Fibroblast of lung (primary cell): ENCODE measurements around the gene TTC33.

ENCODE experiments used
- CTCF ChIP-seq, 2 donors: IDR thresholded peaks in 1 of 2; conservative IDR thresholded peaks in 1 of 2; 1 replicate in 1 of 2; 2 replicates in 1 of 2; pipeline ENCODE4 v1.5.1; 2011 to 2012; ENCODE audit warnings: low read length in 2 of 2, control low read depth in 1 of 2, inconsistent platforms in 1 of 2, low read depth in 1 of 2, mild to moderate bottlenecking in 1 of 2
- EZH2 ChIP-seq: IDR thresholded peaks from 2 replicates; pipeline ENCODE4 v1.5.1; 2012; ENCODE audit warnings: low read length, control low read depth, mild to moderate bottlenecking; ENCODE audit errors: missing control alignments

GRCh38 chr5:40485021-40485998 lies 270.5 kb downstream of the TTC33 start:
- TF ChIP-seq CTCF (conservative IDR thresholded peaks at IDR 0.05 in 1 of 2, IDR thresholded peaks at IDR 0.05 in 1 of 2; ENCODE audit: low read depth in 1 of 2, low read length in 2 of 2) (no peak), EZH2 (no peak)
